GM21717 (cell line): ENCODE data around the gene ASIC4.

ENCODE experiments used
- ATAC-seq: cut with Tn5 transposase; IDR thresholded peaks from one replicate; pipeline ENCODE4 v1.9.1; 2021; ENCODE audit warnings: mild to moderate bottlenecking, moderate library complexity; ENCODE audit not compliant: unreplicated experiment

Gene ASIC4

GRCh38 chr2:219565130-219566080 lies 51.1 kb downstream of the ASIC4 start:
- no peak for ATAC-seq

- ATAC-seq = no peak
Observed at GRCh38 chr2:219566640-219567039, 52.4 kb downstream of the ASIC4 start.

GRCh38 chr2:219567131-219567530 lies 52.8 kb downstream of the ASIC4 start:
- no peak for ATAC-seq

- ATAC-seq = no peak
Observed at GRCh38 chr2:219567791-219568361, 53.6 kb downstream of the ASIC4 start.

GRCh38 chr2:219569041-219569440 lies 54.8 kb downstream of the ASIC4 start:
- ATAC-seq = no peak

- ATAC-seq = no peak
Observed at GRCh38 chr2:219569635-219570034, 55.4 kb downstream of the ASIC4 start.

- ATAC-seq = no peak
Observed at GRCh38 chr2:219570194-219570923, 56.1 kb downstream of the ASIC4 start.

GRCh38 chr2:219570924-219571310 lies 56.6 kb downstream of the ASIC4 start:
- ATAC-seq = no peak

- ATAC-seq = no peak
Observed at GRCh38 chr2:219571311-219572236, 57.3 kb downstream of the ASIC4 start, which contains the start of gene OBSL1. Gene OBSL1, minus strand, starts transcription at chr2:219571539. Its CDS starts 307 bp downstream, at chr2:219571232.

GRCh38 chr2:219572237-219573001 lies 58.1 kb downstream of the ASIC4 start, which contains the start of gene INHA:
Gene INHA, plus strand, starts transcription at chr2:219572310. Its CDS starts 65 bp downstream, at chr2:219572375.
- ATAC-seq = no peak

GRCh38 chr2:219573166-219573565 lies 58.9 kb downstream of the ASIC4 start:
- ATAC-seq = no peak

- no peak for ATAC-seq
Observed at GRCh38 chr2:219574484-219575311, 60.4 kb downstream of the ASIC4 start.

GRCh38 chr2:219575566-219576504 lies 61.6 kb downstream of the ASIC4 start:
- no peak for ATAC-seq

- no peak for ATAC-seq
Observed at GRCh38 chr2:219576505-219577388, 62.5 kb downstream of the ASIC4 start.

GRCh38 chr2:219578811-219579613 lies 64.7 kb downstream of the ASIC4 start:
- ATAC-seq = no peak

- no peak for ATAC-seq
Observed at GRCh38 chr2:219581346-219581745, 67.1 kb downstream of the ASIC4 start.
